IMR-90 (cell line): Measurements from ENCODE around the gene TMEM95. TPM values are rescaled to one million over a fixed set of nuclear protein-coding genes. Genes with fewer than 3 reads are reported as not detected.
A peak's percentile ranks its signal among the peaks of the same experiment; 100 is the strongest.

Experiments used
- ATAC-seq: fragments of 200-7000 bp; cut with Tn5 transposase; 2 replicates; pipeline ENCODE4 v1.9.1; 2020; ENCODE audit warnings: low read depth, mild to moderate bottlenecking, moderate library complexity
- BruUV-seq: library from RNA; stranded (reverse); fragments of 400-500 nt; replicated peaks from 2 replicates; lab custom pipeline; 2021; lab: Mats Ljungman, UMichigan
- CTCF ChIA-PET: fragments of 300-600 bp; formaldehyde crosslinking; extraction: SDS; loops from one replicate; lab custom pipeline; 2021; ENCODE audit warnings: antibody characterized with exemption; lab: Yijun Ruan, JAX
- POLR2A ChIA-PET: fragments of 300-600 bp; sonication (Branson Sonifier 250); formaldehyde crosslinking; loops from one replicate; lab custom pipeline; 2022; ENCODE audit warnings: antibody characterized with exemption; ENCODE audit not compliant: unreplicated experiment; lab: Charles Lee
- DNase-seq: peaks from one replicate; pipeline ENCODE4 v3.0.0; 2013
- H2AFZ ChIP-seq: replicated peaks from 2 replicates; pipeline ENCODE3; 2013; ENCODE audit warnings: low read length, mild to moderate bottlenecking; ENCODE audit not compliant: poor library complexity
- H2AK5ac ChIP-seq: 2 replicates; pipeline ENCODE4 v1.6.1; 2013; ENCODE audit warnings: low read depth, low read length, inconsistent platforms
- H2AK9ac ChIP-seq: replicated peaks from 2 replicates; pipeline ENCODE3; 2013; ENCODE audit warnings: mild to moderate bottlenecking, low read depth, low read length, moderate library complexity; ENCODE audit not compliant: poor library complexity
- H2BK120ac ChIP-seq: 2 replicates; pipeline ENCODE4 v1.6.1; 2013; ENCODE audit warnings: low read depth, low read length, inconsistent platforms
- H2BK15ac ChIP-seq: 3 replicates; pipeline ENCODE4 v1.6.1; 2013; ENCODE audit warnings: low read depth, low read length, inconsistent platforms
- H2BK20ac ChIP-seq: 2 replicates; pipeline ENCODE4 v1.6.1; 2013; ENCODE audit warnings: low read depth, mild to moderate bottlenecking, inconsistent platforms, low read length, moderate library complexity
- H2BK5ac ChIP-seq: 2 replicates; pipeline ENCODE4 v1.6.1; 2013; ENCODE audit warnings: mild to moderate bottlenecking, low read depth, low read length, inconsistent platforms; ENCODE audit not compliant: poor library complexity, severe bottlenecking
- H3K14ac ChIP-seq: replicated peaks from 2 replicates; pipeline ENCODE4 v1.6.1; 2013; ENCODE audit warnings: low read depth, low read length, inconsistent platforms
- H3K18ac ChIP-seq: 2 replicates; pipeline ENCODE4 v1.6.1; 2013; ENCODE audit warnings: low read depth, low read length, control low read depth
- H3K23ac ChIP-seq: 2 replicates; pipeline ENCODE4 v1.6.1; 2013; ENCODE audit warnings: low read depth, low read length, inconsistent platforms
- H3K27ac ChIP-seq: 2 replicates; pipeline ENCODE4 v1.5.1; 2013; ENCODE audit warnings: mild to moderate bottlenecking, control low read depth, low read length; ENCODE audit not compliant: insufficient read depth
- H3K27me3 ChIP-seq: 2 replicates; pipeline ENCODE4 v1.6.1; 2013; ENCODE audit warnings: low read length; ENCODE audit not compliant: control insufficient read depth, insufficient read depth
- H3K36me3 ChIP-seq: 2 replicates; pipeline ENCODE4 v1.6.1; 2013; ENCODE audit warnings: low read length, mixed read lengths; ENCODE audit not compliant: control insufficient read depth, insufficient read depth
- H3K4ac ChIP-seq: 2 replicates; pipeline ENCODE4 v1.6.1; 2013; ENCODE audit warnings: low read depth, low read length, inconsistent platforms
- H3K4me1 ChIP-seq: 2 replicates; pipeline ENCODE4 v1.6.1; 2013; ENCODE audit warnings: low read length, mixed read lengths; ENCODE audit not compliant: control insufficient read depth, insufficient read depth
- H3K4me2 ChIP-seq: 2 replicates; pipeline ENCODE4 v1.6.1; 2013; ENCODE audit warnings: low read depth, mild to moderate bottlenecking, control low read depth, low read length, moderate library complexity
- H3K4me3 ChIP-seq: 2 replicates; pipeline ENCODE4 v1.5.1; 2013; ENCODE audit warnings: low read depth, mild to moderate bottlenecking, control low read depth, low read length, moderate library complexity; ENCODE audit not compliant: insufficient read depth
- H3K56ac ChIP-seq: 2 replicates; pipeline ENCODE4 v1.6.1; 2013; ENCODE audit warnings: low read length, inconsistent platforms; ENCODE audit not compliant: insufficient read depth; ENCODE audit errors: extremely low read depth
- H3K79me1 ChIP-seq, 2 experiments: 2 replicates each; pipeline ENCODE4 v1.6.1; 2013; ENCODE audit warnings: low read length in 2 of 2, inconsistent platforms in 1 of 2, low read depth in 1 of 2
- H3K9ac ChIP-seq: 2 replicates; pipeline ENCODE4 v1.6.1; 2013; ENCODE audit warnings: low read depth, low read length, control low read depth
- H3K9me1 ChIP-seq: 2 replicates; pipeline ENCODE4 v1.6.1; 2013; ENCODE audit warnings: low read length, inconsistent platforms; ENCODE audit not compliant: insufficient read depth
- H3K9me3 ChIP-seq: 2 replicates; pipeline ENCODE4 v1.6.1; 2013; ENCODE audit warnings: low read length; ENCODE audit not compliant: control insufficient read depth, insufficient read depth
- H4K20me1 ChIP-seq: 2 replicates; pipeline ENCODE4 v1.6.1; 2013; ENCODE audit warnings: low read length, inconsistent platforms; ENCODE audit not compliant: insufficient read depth
- H4K5ac ChIP-seq: 2 replicates; pipeline ENCODE4 v1.6.1; 2013; ENCODE audit warnings: mild to moderate bottlenecking, low read depth, low read length, control low read depth
- H4K8ac ChIP-seq, 2 experiments: 2 replicates each; pipeline ENCODE4 v1.6.1; 2013; ENCODE audit warnings: low read depth in 2 of 2, low read length in 2 of 2, control low read depth in 1 of 2, inconsistent platforms in 1 of 2
- H4K91ac ChIP-seq: 2 replicates; pipeline ENCODE4 v1.6.1; 2013; ENCODE audit warnings: low read depth, low read length, inconsistent platforms; ENCODE audit not compliant: insufficient read depth
- CTCF ChIP-seq: conservative IDR thresholded peaks from 2 replicates; pipeline ENCODE4 v1.5.1; 2012; ENCODE audit warnings: mild to moderate bottlenecking, low read depth, low read length, improper control_type of control experiment
- MAFK ChIP-seq: IDR thresholded peaks from 2 replicates; pipeline ENCODE4 v1.6.1; 2012; ENCODE audit warnings: low read depth, low read length, improper control_type of control experiment
- MAZ ChIP-seq: IDR thresholded peaks from 2 replicates; pipeline ENCODE4 v1.6.1; 2012; ENCODE audit warnings: low read depth, mild to moderate bottlenecking, low read length, improper control_type of control experiment, moderate library complexity, borderline replicate concordance
- MXI1 ChIP-seq: IDR thresholded peaks from 2 replicates; pipeline ENCODE4 v1.6.1; 2012; ENCODE audit warnings: low read depth, mild to moderate bottlenecking, low read length, moderate library complexity, borderline replicate concordance
- RFX5 ChIP-seq: IDR thresholded peaks from 2 replicates; pipeline ENCODE4 v1.8.0; 2012; ENCODE audit warnings: low read depth, mild to moderate bottlenecking, low read length, moderate library complexity
- WGBS, 2 experiments: methylation state at CpG; one replicate each; pipeline versions ENCODE4 v1.1.5 to v1.1.7; 2013; ENCODE audit warnings: missing lambda C conversion rate in 2 of 2; ENCODE audit not compliant: insufficient read length in 1 of 2; ENCODE audit errors: extremely low coverage in 2 of 2; 5-methylcytosine and 5-hydroxymethylcytosine counted together
- dilution Hi-C: fragments of 300-500 bp; cut with HindIII; formaldehyde crosslinking; loops from one replicate; pipeline ENCODE4 v1.14.3; 2018; ENCODE audit warnings: low sequenced_read_pairs; ENCODE audit not compliant: unreplicated experiment
- in situ Hi-C: fragments of 300-500 bp; cut with MboI; formaldehyde crosslinking; loops from 3 replicates; pipeline ENCODE4 v1.14.3; 2019; ENCODE audit warnings: low sequenced_read_pairs, inconsistent platforms, mixed read lengths
- intact Hi-C: fragments of 100-400 bp; cut with micrococcal nuclease; formaldehyde crosslinking; loops from 2 replicates; pipeline ENCODE4 v1.10.0; 2022
- polyA plus RNA-seq, 3 experiments: library from polyadenylated mRNA; depleted of rRNA; stranded (reverse); fragments of >200 nt; gene quantifications; 2 replicates each; pipeline ENCODE4 v1.2.3, GENCODE V29; 2012; ENCODE audit warnings: low replicate concordance in 1 of 3
- total RNA-seq: library from RNA; depleted of rRNA; stranded (reverse); fragments of >200 nt; gene quantifications from 2 replicates; pipeline ENCODE4 v1.2.3, GENCODE V29; 2012

The TMEM95 gene
- total and polyA plus RNA-seq, 2 of the 4 experiments (the other 2 are of a cell fraction), result not detected

- Histone ChIP-seq H3K18ac (no peak overlapping the region; the same call in 1 of the 2 replicates), H3K27ac (peak overlapping the region; percentile 74), H2BK120ac (0 out of 2 replicates have a peak overlapping the region, but pooled peaks have one; percentile 1), H2AK9ac (peak overlapping the region; percentile 99), H3K4me2 (peak overlapping the region; percentile 98), H2AFZ (peak overlapping the region; percentile 85), H2BK15ac (no peak overlapping the region), H3K14ac (peak overlapping the region; percentile 50), H3K4ac (peak overlapping the region; percentile 78), H3K79me1 (peaks cover 13 to 41% of the 10 kb centered on the region in 2 experiments; a peak in 3 of 4 replicates), H3K23ac (peak overlapping the region; percentile 78; the same call in 1 of the 2 replicates), H3K9ac (peak overlapping the region; percentile 77), H2BK5ac (peak overlapping the region; percentile 87), H4K20me1 (peaks cover 46% of the 10 kb centered on the region), H3K36me3 (peaks cover 23% of the 10 kb centered on the region), H3K9me1 (peaks cover 9% of the 10 kb centered on the region), H3K4me1 (no peaks in the 10 kb centered on the region; the same call in 1 of the 2 replicates), H3K27me3 (no peaks in the 10 kb centered on the region), H4K8ac (peak overlapping the region in 1 of 2 experiments; percentile 69; a peak in 1 of 4 replicates), H3K4me3 (peak overlapping the region; percentile 68), H4K5ac (no peak overlapping the region), H4K91ac (peak overlapping the region; percentile 54), H2BK20ac (no peak overlapping the region), H3K9me3 (no peaks in the 10 kb centered on the region), H2AK5ac (peak overlapping the region; percentile 87; the same call in 1 of the 2 replicates), H3K56ac (peak overlapping the region; percentile 76)
- POLR2A ChIA-PET, result no interaction called here
- WGBS, 2 experiments, result 1% methylated on average over 34 of the region's 104 CpGs; no CpG with 5 or more reads in 1 of the 2 experiments
- ATAC-seq, result peak; percentile 13
- dilution Hi-C loops, result no loop called here
- CTCF ChIA-PET, result no interaction called here
- TF ChIP-seq CTCF (no peak), MAFK (no peak), MAZ (peak; percentile 6; the same call in 1 of the 2 replicates), RFX5 (no peak), MXI1 (peak; percentile 71)
- intact Hi-C loops, result no loop called here
- BruUV-seq, result no TSS peak
- peak; percentile 34 for DNase-seq
- in situ Hi-C loops, result loop anchor here (10.0 kb wide), 1 partner anchor 263 kb away; the partner anchor contains the start of gene SLC16A11
Measured at GRCh38 chr17:7307686-7308624, 47.0 kb upstream of the TMEM95 start.
